Activated T-cell treated with anti-CD3 and anti-CD28 coated beads, Interleukin-2, amount 50 U/mL, for 4 hours (primary cell): Measurements from ENCODE around the gene GJA3. TPM values are rescaled to one million over a fixed set of nuclear protein-coding genes. Genes with fewer than 3 reads are reported as not detected.
A peak's percentile ranks its signal among the peaks of the same experiment; 100 is the strongest.

Source experiments
- ATAC-seq, 2 donors: fragments of 200-7000 bp; cut with Tn5 transposase; one replicate each; pipeline ENCODE4 v1.10.0; 2021
- DNase-seq: peaks from one replicate; pipeline ENCODE4 v3.0.0-alpha.2; 2020
- H3K27me3 Mint-ChIP-seq: one replicate; pipeline ENCODE4 v1.8.0; 2021; ENCODE audit warnings: low read depth, mixed read lengths
- H3K36me3 Mint-ChIP-seq: one replicate; pipeline ENCODE4 v1.8.0; 2022; ENCODE audit warnings: mixed read lengths; ENCODE audit not compliant: insufficient read depth
- H3K4me1 Mint-ChIP-seq: one replicate; pipeline ENCODE4 v1.8.0; 2021; ENCODE audit warnings: low read depth, mixed read lengths
- H3K4me3 Mint-ChIP-seq: one replicate; pipeline ENCODE4 v1.8.0; 2021; ENCODE audit warnings: mild to moderate bottlenecking, moderate library complexity, mixed read lengths
- H3K9me3 Mint-ChIP-seq: one replicate; pipeline ENCODE4 v1.8.0; 2021; ENCODE audit warnings: mixed read lengths
- total RNA-seq, 3 donors: library from RNA; stranded (reverse); gene quantifications; one replicate each; pipeline ENCODE4 v1.2.1, GENCODE V29; 2021

Gene GJA3
- total RNA-seq, result under 1 TPM; 0.08 to 0.53 (median 0.35) TPM

DNA sequence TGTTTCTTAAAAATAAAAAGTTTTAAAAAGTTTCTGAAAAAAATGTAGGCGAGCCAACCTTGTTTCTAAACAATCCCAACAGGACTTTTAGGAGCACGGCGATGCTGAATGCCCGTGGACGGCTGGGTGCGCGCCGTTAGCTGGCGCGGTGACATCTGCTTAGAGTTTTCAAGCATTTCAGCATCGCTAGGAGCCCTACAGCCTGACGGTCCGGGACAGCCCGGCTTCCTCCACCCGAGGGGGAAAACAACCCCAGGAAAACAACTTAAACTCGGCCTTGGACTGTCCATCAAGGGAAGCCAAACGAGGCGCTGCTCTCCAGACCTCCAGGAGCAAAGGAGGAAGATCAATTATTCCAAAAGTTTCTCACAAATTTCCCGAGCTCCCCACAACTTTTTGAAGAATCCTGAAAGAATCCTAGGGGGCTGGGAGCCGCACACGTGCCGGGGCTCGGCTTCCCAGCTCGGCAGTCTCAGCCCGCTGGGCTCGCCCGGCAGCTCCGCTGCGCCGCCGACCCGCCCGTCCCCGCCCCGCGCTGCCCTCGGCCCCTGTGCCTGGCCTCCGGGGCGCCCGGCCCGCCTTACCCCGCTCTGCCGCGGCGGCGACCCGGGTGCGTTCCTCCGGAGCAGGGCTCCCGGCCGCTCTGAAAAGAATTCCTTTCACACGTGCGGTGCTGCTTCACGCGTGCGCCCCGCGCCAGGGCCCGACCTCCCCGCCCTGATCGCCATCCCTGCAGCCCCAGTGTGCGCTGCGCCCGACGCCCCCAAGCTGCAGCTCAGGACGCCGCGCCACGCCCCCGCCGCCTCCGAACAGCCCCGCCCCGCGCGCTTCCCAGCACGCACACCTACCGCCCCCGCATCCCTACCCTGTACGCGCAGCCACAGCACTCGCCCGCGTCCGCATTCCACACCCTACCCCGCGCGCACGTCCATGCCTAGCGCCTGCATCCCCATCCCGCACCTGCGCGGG is at the start of gene GJA3:
TSS of gene GJA3 (minus strand) at position 747 of the 969 bp plus-strand sequence. CDS start 17,764 bp downstream, outside the sequence.
- no peaks in the 10 kb centered on the region for H3K9me3 Mint-ChIP-seq
- H3K27me3 Mint-ChIP-seq, result peaks cover 49% of the 10 kb centered on the region
- peak within 1 kb of the TSS; percentile 80 for H3K4me3 Mint-ChIP-seq
- H3K36me3 Mint-ChIP-seq, result no peaks in the 10 kb centered on the region
- ATAC-seq, result peak; percentile 64 to 68
- peak; percentile 63 for DNase-seq
- H3K4me1 Mint-ChIP-seq, result peaks cover 11% of the 10 kb centered on the region

DNA sequence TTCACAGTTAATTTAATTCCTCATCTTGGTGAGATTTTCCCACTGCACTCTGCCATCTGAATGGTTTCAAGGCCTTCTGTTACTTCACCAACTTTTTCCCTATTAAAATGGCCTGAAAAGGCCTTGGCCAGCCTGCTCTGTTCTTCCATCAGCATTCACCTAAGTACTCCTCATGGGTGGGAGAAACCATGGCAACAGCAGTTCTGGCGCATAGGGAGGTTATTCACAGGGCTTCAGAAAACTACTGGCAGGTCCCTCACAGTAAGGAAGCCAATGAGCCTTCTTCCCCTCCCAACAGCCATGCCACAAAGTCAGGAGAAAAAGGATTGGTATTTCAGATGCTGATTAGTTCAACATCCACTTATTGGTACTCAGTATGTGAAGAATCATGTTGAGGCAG is 49.1 kb upstream of the GJA3 start:
- ATAC-seq (no peak), DNase-seq (no peak)
- Mint-ChIP-seq H3K27me3 (peaks cover 20% of the 10 kb centered on the region), H3K4me3 (no peak overlapping the region), H3K9me3 (peaks cover 6% of the 10 kb centered on the region), H3K4me1 (no peaks in the 10 kb centered on the region), H3K36me3 (no peaks in the 10 kb centered on the region)

DNA sequence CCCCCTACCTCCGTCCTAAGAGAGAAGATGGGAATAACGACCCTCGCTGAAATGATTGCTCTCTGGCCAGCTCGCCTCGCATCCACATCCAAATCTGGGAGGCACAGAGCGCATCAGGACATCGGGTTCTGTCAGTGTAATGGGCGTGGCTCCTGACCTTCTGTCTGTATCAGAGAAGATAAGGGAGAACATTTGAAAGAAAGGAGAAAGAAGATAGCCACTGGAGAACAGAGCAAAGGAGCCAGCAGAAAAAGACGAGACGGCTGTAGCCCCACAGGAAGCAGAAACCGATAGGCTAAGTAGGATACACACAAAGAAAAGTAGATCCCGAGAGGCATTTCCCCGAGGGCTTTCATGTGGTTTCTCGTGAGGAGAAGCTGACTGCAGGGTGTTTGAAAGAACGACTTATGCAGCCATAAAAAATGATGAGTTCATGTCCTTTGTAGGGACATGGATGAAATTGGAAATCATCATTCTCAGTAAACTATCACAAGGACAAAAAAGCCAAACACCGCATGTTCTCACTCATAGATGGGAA is 45.9 kb upstream of the GJA3 start:
- Mint-ChIP-seq H3K9me3 (peaks cover 1% of the 10 kb centered on the region), H3K36me3 (no peaks in the 10 kb centered on the region), H3K4me1 (no peaks in the 10 kb centered on the region), H3K4me3 (no peak overlapping the region), H3K27me3 (peaks cover 18% of the 10 kb centered on the region)
- no peak for ATAC-seq
- DNase-seq, result no peak

DNA sequence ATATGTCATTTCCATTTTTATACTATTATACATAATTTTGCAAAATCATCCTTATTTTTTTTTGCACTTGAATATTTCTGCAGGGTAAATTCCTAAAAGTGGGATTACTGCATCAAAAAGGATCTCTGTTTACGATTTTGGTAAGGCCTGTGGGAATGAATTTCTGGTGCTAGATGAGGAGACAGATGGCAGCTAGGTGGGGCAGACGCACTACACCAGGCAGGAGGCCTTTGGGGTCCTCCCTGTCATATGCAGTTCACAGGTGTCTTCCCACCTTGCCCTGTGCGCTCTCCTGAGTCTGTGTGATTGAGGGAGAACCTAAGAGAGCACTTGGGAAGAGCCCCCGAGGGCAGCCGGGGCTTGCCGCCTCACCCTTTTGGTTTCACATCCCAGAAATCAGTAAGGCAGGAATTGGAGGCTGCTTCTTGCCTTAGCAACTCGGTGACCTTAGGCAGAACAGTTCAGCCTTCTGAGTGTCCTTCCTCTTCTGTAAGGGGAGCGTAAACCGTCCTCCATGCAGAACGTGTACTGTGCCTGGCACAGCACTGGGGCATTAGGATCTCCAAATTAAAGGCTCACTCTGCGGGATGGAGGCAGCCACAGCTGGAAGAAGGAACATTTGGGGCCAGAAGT is 45.3 kb upstream of the GJA3 start:
- Mint-ChIP-seq H3K4me1 (no peaks in the 10 kb centered on the region), H3K9me3 (peaks cover 4% of the 10 kb centered on the region), H3K36me3 (no peaks in the 10 kb centered on the region), H3K4me3 (no peak overlapping the region), H3K27me3 (peaks cover 19% of the 10 kb centered on the region)
- no peak for DNase-seq
- ATAC-seq, result no peak

DNA sequence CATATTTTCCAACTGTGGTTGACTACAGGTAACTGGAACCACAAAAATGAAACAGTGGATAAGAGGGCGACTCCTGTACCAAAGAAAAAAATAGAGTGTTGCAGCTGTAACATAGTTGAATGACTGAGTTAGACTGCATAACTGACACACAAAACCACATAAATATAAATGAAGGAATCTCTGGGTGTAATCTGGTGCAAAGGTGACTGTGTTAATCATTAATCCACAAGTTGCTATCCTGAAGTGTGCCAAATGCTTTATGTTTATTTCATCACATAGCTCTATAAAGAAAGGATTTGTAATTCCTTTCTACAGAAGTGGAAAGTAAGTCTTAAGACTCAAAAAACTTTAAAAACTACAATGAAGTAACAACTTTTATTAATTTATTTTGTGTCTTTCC is 37.9 kb upstream of the GJA3 start:
- H3K9me3 Mint-ChIP-seq, result peaks cover 4% of the 10 kb centered on the region
- DNase-seq, result no peak
- no peaks in the 10 kb centered on the region for H3K36me3 Mint-ChIP-seq
- peaks cover 37% of the 10 kb centered on the region for H3K27me3 Mint-ChIP-seq
- no peak overlapping the region for H3K4me3 Mint-ChIP-seq
- no peak for ATAC-seq
- peaks cover 16% of the 10 kb centered on the region for H3K4me1 Mint-ChIP-seq

DNA sequence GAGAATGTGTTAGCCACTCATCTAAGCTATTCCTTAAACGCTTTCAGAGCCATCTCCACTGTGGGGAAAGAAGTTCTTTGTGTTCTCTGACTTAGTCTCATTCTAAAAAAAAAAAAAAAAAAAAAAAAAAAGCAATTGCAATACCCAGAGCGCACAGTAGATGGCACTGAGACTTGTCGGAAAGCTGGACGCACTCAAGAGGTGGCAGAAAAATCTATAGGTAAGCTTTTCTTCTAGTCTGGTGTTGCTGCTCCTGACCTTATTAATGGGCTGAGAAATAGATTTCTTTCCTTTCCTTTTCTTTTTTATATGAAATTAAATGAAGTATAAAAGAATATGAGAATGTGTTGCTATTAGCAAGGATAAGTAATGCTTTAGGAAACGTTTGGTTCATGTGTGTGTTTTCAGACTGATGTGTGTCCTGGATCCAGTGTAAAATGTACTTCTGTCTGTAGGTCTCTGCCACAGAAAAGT is 36.5 kb upstream of the GJA3 start:
- H3K9me3 Mint-ChIP-seq, result peaks cover 4% of the 10 kb centered on the region
- no peak for DNase-seq
- ATAC-seq, result no peak
- H3K36me3 Mint-ChIP-seq, result no peaks in the 10 kb centered on the region
- peaks cover 22% of the 10 kb centered on the region for H3K4me1 Mint-ChIP-seq
- H3K4me3 Mint-ChIP-seq, result no peak overlapping the region
- peaks cover 43% of the 10 kb centered on the region for H3K27me3 Mint-ChIP-seq

GRCh38 chr13:20195801-20196200 is 34.9 kb upstream of the GJA3 start:
- no peak overlapping the region for H3K4me3 Mint-ChIP-seq
- no peaks in the 10 kb centered on the region for H3K36me3 Mint-ChIP-seq
- peaks cover 54% of the 10 kb centered on the region for H3K27me3 Mint-ChIP-seq
- DNase-seq, result no peak
- no peak for ATAC-seq
- no peaks in the 10 kb centered on the region for H3K9me3 Mint-ChIP-seq
- peaks cover 22% of the 10 kb centered on the region for H3K4me1 Mint-ChIP-seq

DNA sequence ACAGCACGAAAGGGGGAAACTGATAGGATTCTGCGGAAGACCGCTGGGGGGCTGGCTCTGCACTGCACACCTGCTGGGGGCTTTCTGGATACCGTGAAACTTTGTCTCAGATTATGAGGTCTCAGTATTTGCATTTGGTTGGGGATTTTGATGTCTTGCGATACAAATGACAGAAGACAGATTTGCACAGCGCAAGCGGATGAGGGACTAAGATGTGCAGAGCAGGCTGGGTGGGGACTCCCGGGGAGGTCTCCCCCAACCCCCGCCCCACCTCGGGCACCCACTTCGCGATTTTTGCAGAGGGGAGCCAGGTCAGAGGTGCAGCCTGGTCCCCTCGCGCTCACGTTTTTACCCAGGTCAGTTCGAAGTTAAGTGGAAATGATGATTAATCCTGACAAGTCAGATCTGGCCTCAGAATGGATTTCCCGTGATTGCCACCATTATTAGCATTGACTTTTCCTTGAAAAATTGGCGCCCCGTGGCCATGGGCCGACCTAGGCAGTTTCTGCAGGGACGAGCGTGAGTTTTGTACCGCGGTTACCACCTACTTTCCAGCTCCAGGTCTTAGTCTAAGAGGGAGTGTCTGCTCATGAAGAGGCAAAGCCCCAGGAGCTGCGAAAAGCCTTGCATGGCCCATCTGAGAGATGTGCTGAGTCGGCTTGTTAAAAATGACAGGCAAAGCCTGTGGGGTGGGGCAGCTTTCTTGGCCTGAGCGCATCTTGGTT is 33.2 kb upstream of the GJA3 start:
- H3K9me3 Mint-ChIP-seq, result no peaks in the 10 kb centered on the region
- peaks cover 60% of the 10 kb centered on the region for H3K27me3 Mint-ChIP-seq
- H3K4me3 Mint-ChIP-seq, result peak overlapping the region; percentile 64
- H3K36me3 Mint-ChIP-seq, result no peaks in the 10 kb centered on the region
- peaks cover 22% of the 10 kb centered on the region for H3K4me1 Mint-ChIP-seq
- no peak for DNase-seq
- peak; percentile 35 to 42 for ATAC-seq

DNA sequence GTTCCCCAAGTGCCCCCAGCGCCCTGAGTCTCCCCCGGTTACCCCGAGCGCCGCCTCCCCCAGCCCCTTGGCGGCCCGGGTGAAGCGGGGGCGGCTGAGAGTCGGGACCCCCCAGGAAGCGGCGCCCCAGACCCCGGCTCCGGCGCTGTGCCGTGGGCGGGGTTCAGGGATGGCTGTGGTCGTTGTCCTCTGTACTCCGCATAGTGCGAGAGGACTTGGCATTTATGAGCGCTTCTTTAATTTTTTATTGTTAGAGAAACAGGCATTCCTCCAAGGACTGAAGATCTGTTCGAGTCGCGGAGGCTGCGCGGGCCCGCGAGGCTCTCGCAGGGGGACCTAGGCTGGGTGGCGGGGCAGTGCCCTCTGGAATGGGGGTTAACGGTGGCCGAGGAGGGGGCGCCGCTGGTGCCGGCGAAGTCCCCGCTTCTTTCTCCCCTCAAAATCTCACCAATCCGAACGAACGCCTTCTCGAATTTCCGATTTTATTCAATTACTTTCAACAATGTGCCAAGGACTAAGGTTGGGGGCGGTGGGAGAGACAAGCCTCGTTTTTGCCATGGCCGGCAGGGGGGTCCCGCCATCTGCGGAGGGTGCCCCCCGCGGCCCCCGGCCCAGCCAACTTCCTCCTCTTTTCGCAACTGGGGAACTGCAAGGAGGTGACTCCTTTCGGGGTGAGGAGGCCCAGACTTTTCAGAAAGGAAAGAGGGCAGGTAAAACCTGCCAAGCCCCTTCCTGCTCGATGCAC is 32.5 kb upstream of the GJA3 start:
- no peaks in the 10 kb centered on the region for H3K9me3 Mint-ChIP-seq
- H3K4me1 Mint-ChIP-seq, result peaks cover 22% of the 10 kb centered on the region
- H3K36me3 Mint-ChIP-seq, result no peaks in the 10 kb centered on the region
- ATAC-seq (peak; percentile 20 to 26), DNase-seq (no peak)
- peak overlapping the region; percentile 64 for H3K4me3 Mint-ChIP-seq
- H3K27me3 Mint-ChIP-seq, result peaks cover 57% of the 10 kb centered on the region

DNA sequence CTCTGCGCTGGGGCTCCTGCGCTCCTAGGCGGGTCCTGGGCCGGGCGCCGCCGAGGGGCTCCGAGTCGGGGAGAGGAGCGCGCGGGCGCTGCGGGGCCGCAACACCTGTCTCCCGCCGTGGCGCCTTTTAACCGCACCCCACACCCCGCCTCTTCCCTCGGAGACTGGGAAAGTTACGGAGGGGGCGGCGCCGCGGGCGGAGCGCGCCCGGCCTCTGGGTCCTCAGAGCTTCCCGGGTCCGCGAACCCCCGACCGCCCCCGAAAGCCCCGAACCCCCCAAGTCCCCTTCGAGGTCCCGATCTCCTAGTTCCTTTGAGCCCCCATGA is 31.9 kb upstream of the GJA3 start, which contains the start of gene GJB2:
TSS of gene GJB2 (minus strand) at position 103 of the 326 bp plus-strand sequence. CDS start 3,357 bp downstream, outside the sequence.
- ATAC-seq (peak; percentile 33 to 42), DNase-seq (no peak)
- H3K9me3 Mint-ChIP-seq, result no peaks in the 10 kb centered on the region
- H3K4me1 Mint-ChIP-seq, result peaks cover 22% of the 10 kb centered on the region
- H3K27me3 Mint-ChIP-seq, result peaks cover 57% of the 10 kb centered on the region
- H3K4me3 Mint-ChIP-seq, result peak within 1 kb of the TSS; percentile 64
- no peaks in the 10 kb centered on the region for H3K36me3 Mint-ChIP-seq

DNA sequence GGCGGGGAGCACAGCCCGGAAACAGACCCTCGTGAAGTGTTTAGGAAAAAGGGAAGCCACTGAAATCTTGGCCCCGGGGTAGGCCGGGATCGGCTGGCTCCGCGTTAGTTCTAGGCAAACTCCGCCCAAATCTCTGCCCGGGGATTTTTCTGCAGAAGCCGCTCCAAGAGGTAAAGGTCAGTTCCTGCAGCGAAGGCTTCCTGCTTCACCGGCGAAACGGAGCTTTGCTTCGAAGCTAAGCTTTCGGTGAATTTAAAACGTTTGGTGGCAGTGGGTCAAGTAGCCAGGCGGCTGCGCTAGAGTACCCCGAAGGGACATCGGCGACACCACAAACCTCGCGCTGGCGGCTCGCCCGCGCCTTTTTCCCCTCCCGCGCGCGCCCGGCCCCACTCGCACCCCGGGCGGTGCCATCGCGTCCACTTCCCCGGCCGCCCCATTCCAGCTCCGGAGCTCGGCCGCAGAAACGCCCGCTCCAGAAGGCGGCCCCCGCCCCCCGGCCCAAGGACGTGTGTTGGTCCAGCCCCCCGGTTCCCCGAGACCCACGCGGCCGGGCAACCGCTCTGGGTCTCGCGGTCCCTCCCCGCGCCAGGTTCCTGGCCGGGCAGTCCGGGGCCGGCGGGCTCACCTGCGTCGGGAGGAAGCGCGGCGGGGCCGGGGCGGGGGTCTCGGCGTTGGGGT is 31.4 kb upstream of the GJA3 start:
- H3K9me3 Mint-ChIP-seq, result no peaks in the 10 kb centered on the region
- peaks cover 21% of the 10 kb centered on the region for H3K4me1 Mint-ChIP-seq
- DNase-seq, result no peak
- no peaks in the 10 kb centered on the region for H3K36me3 Mint-ChIP-seq
- ATAC-seq, result peak; percentile 9 to 15
- peak overlapping the region; percentile 59 for H3K4me3 Mint-ChIP-seq
- H3K27me3 Mint-ChIP-seq, result peaks cover 57% of the 10 kb centered on the region

GRCh38 chr13:20191311-20192157 is 30.7 kb upstream of the GJA3 start:
- DNase-seq (no peak), ATAC-seq (no peak)
- Mint-ChIP-seq H3K27me3 (peaks cover 53% of the 10 kb centered on the region), H3K4me3 (peak overlapping the region; percentile 59), H3K9me3 (no peaks in the 10 kb centered on the region), H3K4me1 (peaks cover 18% of the 10 kb centered on the region), H3K36me3 (no peaks in the 10 kb centered on the region)
